ENCODE results near the gene GTPBP4. TPM values are rescaled to one million over a fixed set of nuclear protein-coding genes. Genes with fewer than 3 reads are reported as not detected.

Gene GTPBP4
- total and polyA plus RNA-seq, 4 donors: 28.7 to 50.0 (median 40.6) TPM

GRCh38 chr10:986881-987619 is 1.2 kb upstream of the GTPBP4 start:
- 60% methylated on average over 9 of the region's 14 CpGs for WGBS (ENCODE audit: insufficient coverage)
- peaks cover 19% of the 10 kb centered on the region for H3K4me1 ChIP-seq (ENCODE audit: control insufficient read depth, insufficient read depth, low read length)
- peak overlapping the region; percentile 94 for H3K4me3 ChIP-seq (ENCODE audit: low read depth, low read length)
- H3K9me3 ChIP-seq (ENCODE audit: control insufficient read depth, insufficient read depth, low read length): no peaks in the 10 kb centered on the region
- H3K36me3 ChIP-seq (ENCODE audit: control insufficient read depth, insufficient read depth, low read length): no peaks in the 10 kb centered on the region
- no peaks in the 10 kb centered on the region for H3K27me3 ChIP-seq (ENCODE audit: control insufficient read depth, insufficient read depth, low read length)
- DNase-seq (ENCODE audit: low read depth in 4 of 6, low spot score in 6 of 6): no peak
- H3K27ac ChIP-seq (ENCODE audit: low read depth, low read length): peak overlapping the region; percentile 85

GRCh38 chr10:987620-987869 is 689 bp upstream of the GTPBP4 start:
- peaks cover 19% of the 10 kb centered on the region for H3K4me1 ChIP-seq (ENCODE audit: control insufficient read depth, insufficient read depth, low read length)
- H3K9me3 ChIP-seq (ENCODE audit: control insufficient read depth, insufficient read depth, low read length): no peaks in the 10 kb centered on the region
- no peaks in the 10 kb centered on the region for H3K36me3 ChIP-seq (ENCODE audit: control insufficient read depth, insufficient read depth, low read length)
- no peaks in the 10 kb centered on the region for H3K27me3 ChIP-seq (ENCODE audit: control insufficient read depth, insufficient read depth, low read length)
- H3K4me3 ChIP-seq (ENCODE audit: low read depth, low read length): peak overlapping the region; percentile 94
- peak in 2 of 6 donors; percentile 1 to 15 for DNase-seq (ENCODE audit: low read depth in 4 of 6, low spot score in 6 of 6)
- peak overlapping the region; percentile 85 for H3K27ac ChIP-seq (ENCODE audit: low read depth, low read length)
- 0% methylated on average over 7 of the region's 7 CpGs for WGBS (ENCODE audit: insufficient coverage)

GRCh38 chr10:988667-989545 is 672 bp downstream of the GTPBP4 start:
- 37% methylated on average over 32 of the region's 42 CpGs for WGBS (ENCODE audit: insufficient coverage)
- Histone ChIP-seq H3K9me3 (ENCODE audit: control insufficient read depth, insufficient read depth, low read length) (no peaks in the 10 kb centered on the region), H3K4me3 (ENCODE audit: low read depth, low read length) (peak overlapping the region; percentile 94)

GRCh38 chr10:990808-991207 is 2.6 kb downstream of the GTPBP4 start:
- Histone ChIP-seq H3K36me3 (ENCODE audit: control insufficient read depth, insufficient read depth, low read length) (peaks cover 27% of the 10 kb centered on the region), H3K27me3 (ENCODE audit: control insufficient read depth, insufficient read depth, low read length) (no peaks in the 10 kb centered on the region), H3K27ac (ENCODE audit: low read depth, low read length) (no peak overlapping the region), H3K4me3 (ENCODE audit: low read depth, low read length) (no peak overlapping the region), H3K9me3 (ENCODE audit: control insufficient read depth, insufficient read depth, low read length) (no peaks in the 10 kb centered on the region), H3K4me1 (ENCODE audit: control insufficient read depth, insufficient read depth, low read length) (peaks cover 19% of the 10 kb centered on the region)
- 97% methylated on average over 6 of the region's 6 CpGs for WGBS (ENCODE audit: insufficient coverage)
- no peak for DNase-seq (ENCODE audit: low read depth in 4 of 6, low spot score in 6 of 6)

More at GRCh38 chr10:988667-989545, 672 bp downstream of the GTPBP4 start:
- peak overlapping the region; percentile 67 for H3K27ac ChIP-seq (ENCODE audit: low read depth, low read length)
- H3K27me3 ChIP-seq (ENCODE audit: control insufficient read depth, insufficient read depth, low read length): no peaks in the 10 kb centered on the region
- peaks cover 10% of the 10 kb centered on the region for H3K36me3 ChIP-seq (ENCODE audit: control insufficient read depth, insufficient read depth, low read length)
- no peak for DNase-seq (ENCODE audit: low read depth in 4 of 6, low spot score in 6 of 6)
- H3K4me1 ChIP-seq (ENCODE audit: control insufficient read depth, insufficient read depth, low read length): peaks cover 19% of the 10 kb centered on the region

GRCh38 chr10:992467-992866 is 4.2 kb downstream of the GTPBP4 start:
- Histone ChIP-seq H3K9me3 (ENCODE audit: control insufficient read depth, insufficient read depth, low read length) (no peaks in the 10 kb centered on the region), H3K4me3 (ENCODE audit: low read depth, low read length) (no peak overlapping the region), H3K27ac (ENCODE audit: low read depth, low read length) (no peak overlapping the region), H3K27me3 (ENCODE audit: control insufficient read depth, insufficient read depth, low read length) (no peaks in the 10 kb centered on the region), H3K4me1 (ENCODE audit: control insufficient read depth, insufficient read depth, low read length) (peaks cover 15% of the 10 kb centered on the region), H3K36me3 (ENCODE audit: control insufficient read depth, insufficient read depth, low read length) (peaks cover 40% of the 10 kb centered on the region)
- no CpG with 5 or more reads among the region's 6 CpGs for WGBS (ENCODE audit: insufficient coverage)
- DNase-seq (ENCODE audit: low read depth in 4 of 6, low spot score in 6 of 6): no peak

- no peak for DNase-seq (ENCODE audit: low read depth in 4 of 6, low spot score in 6 of 6)
- Histone ChIP-seq H3K4me3 (ENCODE audit: low read depth, low read length) (no peak overlapping the region), H3K27ac (ENCODE audit: low read depth, low read length) (no peak overlapping the region), H3K27me3 (ENCODE audit: control insufficient read depth, insufficient read depth, low read length) (no peaks in the 10 kb centered on the region), H3K9me3 (ENCODE audit: control insufficient read depth, insufficient read depth, low read length) (no peaks in the 10 kb centered on the region), H3K36me3 (ENCODE audit: control insufficient read depth, insufficient read depth, low read length) (peaks cover 44% of the 10 kb centered on the region), H3K4me1 (ENCODE audit: control insufficient read depth, insufficient read depth, low read length) (peaks cover 14% of the 10 kb centered on the region)
Observed at GRCh38 chr10:992871-993270, 4.6 kb downstream of the GTPBP4 start.

GRCh38 chr10:994836-995558 is 6.8 kb downstream of the GTPBP4 start:
- Histone ChIP-seq H3K9me3 (ENCODE audit: control insufficient read depth, insufficient read depth, low read length) (no peaks in the 10 kb centered on the region), H3K27ac (ENCODE audit: low read depth, low read length) (no peak overlapping the region), H3K4me1 (ENCODE audit: control insufficient read depth, insufficient read depth, low read length) (no peaks in the 10 kb centered on the region), H3K27me3 (ENCODE audit: control insufficient read depth, insufficient read depth, low read length) (no peaks in the 10 kb centered on the region), H3K36me3 (ENCODE audit: control insufficient read depth, insufficient read depth, low read length) (peaks cover 62% of the 10 kb centered on the region), H3K4me3 (ENCODE audit: low read depth, low read length) (no peak overlapping the region)
- 97% methylated on average over 6 of the region's 6 CpGs for WGBS (ENCODE audit: insufficient coverage)
- no peak for DNase-seq (ENCODE audit: low read depth in 4 of 6, low spot score in 6 of 6)

- Histone ChIP-seq H3K27ac (ENCODE audit: low read depth, low read length) (no peak overlapping the region), H3K36me3 (ENCODE audit: control insufficient read depth, insufficient read depth, low read length) (peaks cover 67% of the 10 kb centered on the region), H3K4me1 (ENCODE audit: control insufficient read depth, insufficient read depth, low read length) (no peaks in the 10 kb centered on the region), H3K27me3 (ENCODE audit: control insufficient read depth, insufficient read depth, low read length) (no peaks in the 10 kb centered on the region), H3K4me3 (ENCODE audit: low read depth, low read length) (no peak overlapping the region), H3K9me3 (ENCODE audit: control insufficient read depth, insufficient read depth, low read length) (no peaks in the 10 kb centered on the region)
- no peak for DNase-seq (ENCODE audit: low read depth in 4 of 6, low spot score in 6 of 6)
- WGBS (ENCODE audit: insufficient coverage): 100% methylated on average over 3 of the region's 7 CpGs
Observed at GRCh38 chr10:995559-995926, 7.3 kb downstream of the GTPBP4 start.

- DNase-seq (ENCODE audit: low read depth in 4 of 6, low spot score in 6 of 6): no peak
- WGBS (ENCODE audit: insufficient coverage): 98% methylated on average over 9 of the region's 12 CpGs
- no peaks in the 10 kb centered on the region for H3K27me3 ChIP-seq (ENCODE audit: control insufficient read depth, insufficient read depth, low read length)
- H3K36me3 ChIP-seq (ENCODE audit: control insufficient read depth, insufficient read depth, low read length): peaks cover 70% of the 10 kb centered on the region
- no peaks in the 10 kb centered on the region for H3K9me3 ChIP-seq (ENCODE audit: control insufficient read depth, insufficient read depth, low read length)
- no peak overlapping the region for H3K4me3 ChIP-seq (ENCODE audit: low read depth, low read length)
- H3K4me1 ChIP-seq (ENCODE audit: control insufficient read depth, insufficient read depth, low read length): no peaks in the 10 kb centered on the region
- H3K27ac ChIP-seq (ENCODE audit: low read depth, low read length): no peak overlapping the region
Observed at GRCh38 chr10:996031-996430, 7.8 kb downstream of the GTPBP4 start.

Measured in spinal cord (tissue), 10 donors.